Lung (tissue), 12 donors: ENCODE results near the gene MAST1. TPM values are rescaled to one million over a fixed set of nuclear protein-coding genes. Genes with fewer than 3 reads are reported as not detected.
"Not testable (repeated sequence)": the region's sequence is repeated elsewhere in the genome, so short reads cannot be mapped to it uniquely, and the experiment has no call there.

Experiments used
- ATAC-seq: fragments of 200-7000 bp; cut with Tn5 transposase; one replicate; pipeline ENCODE4 v1.9.1; 2020; ENCODE audit warnings: moderate number of reproducible peaks; ENCODE audit not compliant: insufficient read depth, low FRiP score
- DNase-seq, 3 donors: peaks; one replicate each; pipeline ENCODE4 v3.0.0-alpha.2; 2013 to 2017
- H3K27ac ChIP-seq, 2 donors: one replicate each; pipeline ENCODE4 v1.5.1; 2013; ENCODE audit warnings: mild to moderate bottlenecking in 2 of 2, moderate library complexity in 2 of 2, control low read depth in 1 of 2, inconsistent platforms in 1 of 2, low read depth in 1 of 2, low read length in 1 of 2
- H3K27me3 ChIP-seq, 3 donors: one replicate each; pipeline ENCODE4 v1.5.1; 2013; ENCODE audit warnings: low read length in 2 of 3; ENCODE audit not compliant: control insufficient read depth in 3 of 3, insufficient read depth in 3 of 3
- H3K36me3 ChIP-seq, 4 donors: one replicate each; pipeline ENCODE4 v1.5.1; 2013; ENCODE audit warnings: low read length in 4 of 4, mild to moderate bottlenecking in 1 of 4, moderate library complexity in 1 of 4; ENCODE audit not compliant: control insufficient read depth in 4 of 4, insufficient read depth in 4 of 4
- H3K4me1 ChIP-seq, 5 donors: one replicate each; pipeline ENCODE4 v1.5.1; 2013; ENCODE audit warnings: low read length in 5 of 5, mild to moderate bottlenecking in 2 of 5, moderate library complexity in 1 of 5; ENCODE audit not compliant: control insufficient read depth in 5 of 5, insufficient read depth in 5 of 5
- H3K4me3 ChIP-seq: one replicate; pipeline ENCODE4 v1.5.1; 2013; ENCODE audit warnings: mild to moderate bottlenecking, control low read depth, moderate library complexity
- H3K9ac ChIP-seq, 2 donors: one replicate each; pipeline ENCODE4 v1.5.1; 2013; ENCODE audit warnings: low read length in 2 of 2, control low read depth in 1 of 2; ENCODE audit not compliant: insufficient read depth in 1 of 2
- H3K9me3 ChIP-seq, 4 donors: one replicate each; pipeline ENCODE4 v1.5.1; 2013; ENCODE audit warnings: low read length in 3 of 4, mild to moderate bottlenecking in 1 of 4, moderate library complexity in 1 of 4; ENCODE audit not compliant: control insufficient read depth in 4 of 4, insufficient read depth in 3 of 4
- CTCF ChIP-seq: IDR thresholded peaks from 2 replicates; pipeline ENCODE4 v1.5.1; 2012; ENCODE audit warnings: mild to moderate bottlenecking; ENCODE audit errors: control extremely low read depth, extremely low read depth
- WGBS, 2 donors: extraction: QIAGEN DNeasy Blood & Tissue Kit; methylation state at CpG; one replicate each; pipeline ENCODE4 v1.1.7; 2013; 5-methylcytosine and 5-hydroxymethylcytosine counted together
- polyA plus RNA-seq, 2 donors: library from polyadenylated mRNA; stranded (reverse); fragments of 200-250 nt; gene quantifications; one replicate each; pipeline ENCODE4 v1.2.1, GENCODE V29; 2013
- total RNA-seq, 2 donors: library from RNA; depleted of rRNA in 1 of 2; stranded (reverse); fragments of >200 nt in 1 of 2; gene quantifications; one replicate each; pipeline ENCODE4 v1.2.1, GENCODE V29; 2014 to 2021
- donor health status: control.
- donor health status: control.
- donor health status: Bipolar disorder and iron deficiency.
- donor health status: healthy.
- donor health status: DM: yes; HTN: yes; CAD: no.

The MAST1 gene
- total and polyA plus RNA-seq, 4 donors = 0.08 to 0.88 (median 0.41) TPM

- H3K4me1 ChIP-seq = peaks cover 0 to 8% (median 0%) of the 10 kb centered on the region in 5 donors
- WGBS, 2 donors = 92 to 96% methylated on average over 18 of the region's 18 CpGs
- H3K9ac ChIP-seq = no peak overlapping the region
- H3K36me3 ChIP-seq = no peaks in the 10 kb centered on the region
- TF ChIP-seq CTCF = no peak
- no peak overlapping the region for H3K27ac ChIP-seq
- ATAC-seq = no peak
- DNase-seq = no peak
- peaks cover 0 to 3% (median 0%) of the 10 kb centered on the region in 4 donors for H3K9me3 ChIP-seq
- H3K27me3 ChIP-seq = peaks cover 0 to 42% (median 32%) of the 10 kb centered on the region in 3 donors
- no peak overlapping the region for H3K4me3 ChIP-seq
Observed at GRCh38 chr19:12842511-12842910, 4.2 kb downstream of the MAST1 start.

GRCh38 chr19:12843328-12843727 is 5.0 kb downstream of the MAST1 start:
- H3K4me1 ChIP-seq = peaks cover 0 to 8% (median 0%) of the 10 kb centered on the region in 5 donors
- peaks cover 0 to 3% (median 0%) of the 10 kb centered on the region in 4 donors for H3K9me3 ChIP-seq
- TF ChIP-seq CTCF = no peak
- no peak overlapping the region for H3K27ac ChIP-seq
- 84 to 94% methylated on average over 11 of the region's 11 CpGs for WGBS, 2 donors
- no peak overlapping the region for H3K4me3 ChIP-seq
- H3K27me3 ChIP-seq = peaks cover 0 to 36% (median 28%) of the 10 kb centered on the region in 3 donors
- no peak overlapping the region for H3K9ac ChIP-seq
- no peaks in the 10 kb centered on the region for H3K36me3 ChIP-seq
- no peak for DNase-seq
- no peak for ATAC-seq

GRCh38 chr19:12843999-12844732 is 5.9 kb downstream of the MAST1 start:
- WGBS, 2 donors = 83 to 92% methylated on average over 3 of the region's 3 CpGs
- no peak for TF ChIP-seq CTCF
- H3K4me3 ChIP-seq = no peak overlapping the region
- no peak for DNase-seq
- H3K9ac ChIP-seq = no peak overlapping the region
- H3K36me3 ChIP-seq = no peaks in the 10 kb centered on the region
- ATAC-seq = no peak
- peaks cover 0 to 33% (median 23%) of the 10 kb centered on the region in 3 donors for H3K27me3 ChIP-seq
- peaks cover 0 to 3% (median 0%) of the 10 kb centered on the region in 4 donors for H3K9me3 ChIP-seq
- no peak overlapping the region for H3K27ac ChIP-seq
- H3K4me1 ChIP-seq = peaks cover 0 to 5% (median 0%) of the 10 kb centered on the region in 5 donors

GRCh38 chr19:12846613-12847012 is 8.3 kb downstream of the MAST1 start:
- peaks cover 0 to 13% (median 7%) of the 10 kb centered on the region in 3 donors for H3K27me3 ChIP-seq
- H3K4me3 ChIP-seq, H3K27ac ChIP-seq, H3K36me3 ChIP-seq, H3K4me1 ChIP-seq, ATAC-seq, H3K9ac ChIP-seq, H3K9me3 ChIP-seq, DNase-seq: not testable (repeated sequence)
- WGBS, 2 donors = 79 to 86% methylated on average over 7 of the region's 7 CpGs
